ENCODE data around the gene KRT32. TPM values are rescaled to one million over a fixed set of nuclear protein-coding genes. Genes with fewer than 3 reads are reported as not detected.

Gene KRT32
- total RNA-seq, 4 donors from 2014 or later: 0.40 to 71.2 (median 14.8) TPM

DNA sequence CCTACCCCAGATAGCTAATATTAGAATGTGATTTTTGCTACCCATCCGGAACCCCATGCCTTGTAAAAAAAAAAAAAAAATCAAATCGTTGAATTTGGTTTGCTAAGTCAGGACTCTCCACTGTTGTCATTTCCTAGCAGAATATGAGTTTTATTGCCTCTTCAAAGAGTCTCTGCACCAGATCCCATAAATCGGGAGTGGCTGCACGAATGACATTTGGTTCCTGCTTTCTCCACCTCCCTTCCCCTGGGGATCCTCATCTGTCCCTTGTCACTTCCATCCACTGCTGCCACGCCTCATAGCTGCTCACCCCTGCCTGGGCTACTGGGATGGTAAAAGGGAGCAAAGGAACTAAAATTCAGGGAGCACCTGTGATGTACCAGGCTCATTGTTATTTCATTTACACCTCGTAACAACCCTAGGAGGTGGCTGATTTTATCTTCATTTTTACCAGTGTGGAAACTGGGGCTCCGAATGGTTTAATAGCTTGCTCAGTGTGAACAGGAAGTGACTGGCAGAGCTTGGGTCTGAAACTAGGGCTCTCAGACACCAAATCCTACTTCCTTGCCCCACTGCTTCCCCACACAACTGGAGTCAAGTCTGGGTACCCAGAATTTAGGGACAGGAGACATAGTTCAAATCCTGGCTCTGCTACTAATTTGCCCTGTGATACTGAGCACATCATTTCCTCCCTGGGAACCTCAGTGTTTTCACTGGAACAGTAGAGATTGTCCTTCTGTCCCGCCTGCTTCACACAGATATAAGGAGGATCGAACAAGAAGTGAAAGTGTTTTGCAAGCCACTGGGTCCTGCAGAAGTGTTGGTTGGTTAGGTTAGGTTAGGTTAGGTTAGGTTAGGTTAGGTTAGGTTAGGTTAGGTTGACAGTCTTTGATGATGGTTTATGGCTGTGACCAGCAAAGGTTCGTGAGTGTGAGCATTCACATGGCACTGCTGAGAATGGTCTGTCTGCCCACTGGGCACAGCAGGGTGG lies 23.1 kb upstream of the KRT32 start:
- no peak for DNase-seq (ENCODE audit: low spot score in 2 of 2)
- H3K27ac ChIP-seq: no peak overlapping the region
- no peaks in the 10 kb centered on the region for H3K9me3 ChIP-seq
- H3K36me3 ChIP-seq: no peaks in the 10 kb centered on the region
- H3K27me3 ChIP-seq: peaks cover 9% of the 10 kb centered on the region
- H3K4me3 ChIP-seq: no peak overlapping the region
- 73% methylated on average over 10 of the region's 10 CpGs for WGBS
- TF ChIP-seq POLR2AphosphoS5 (IDR thresholded peaks at IDR 0.05) (no peak), POLR2A (IDR thresholded peaks at IDR 0.05) (no peak), EP300 (IDR thresholded peaks at IDR 0.05) (no peak)
- TF ChIP-seq, protein P1, sequence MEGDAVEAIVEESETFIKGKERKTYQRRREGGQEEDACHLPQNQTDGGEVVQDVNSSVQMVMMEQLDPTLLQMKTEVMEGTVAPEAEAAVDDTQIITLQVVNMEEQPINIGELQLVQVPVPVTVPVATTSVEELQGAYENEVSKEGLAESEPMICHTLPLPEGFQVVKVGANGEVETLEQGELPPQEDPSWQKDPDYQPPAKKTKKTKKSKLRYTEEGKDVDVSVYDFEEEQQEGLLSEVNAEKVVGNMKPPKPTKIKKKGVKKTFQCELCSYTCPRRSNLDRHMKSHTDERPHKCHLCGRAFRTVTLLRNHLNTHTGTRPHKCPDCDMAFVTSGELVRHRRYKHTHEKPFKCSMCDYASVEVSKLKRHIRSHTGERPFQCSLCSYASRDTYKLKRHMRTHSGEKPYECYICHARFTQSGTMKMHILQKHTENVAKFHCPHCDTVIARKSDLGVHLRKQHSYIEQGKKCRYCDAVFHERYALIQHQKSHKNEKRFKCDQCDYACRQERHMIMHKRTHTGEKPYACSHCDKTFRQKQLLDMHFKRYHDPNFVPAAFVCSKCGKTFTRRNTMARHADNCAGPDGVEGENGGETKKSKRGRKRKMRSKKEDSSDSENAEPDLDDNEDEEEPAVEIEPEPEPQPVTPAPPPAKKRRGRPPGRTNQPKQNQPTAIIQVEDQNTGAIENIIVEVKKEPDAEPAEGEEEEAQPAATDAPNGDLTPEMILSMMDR (IDR thresholded peaks at IDR 0.05): no peak
- H3K4me1 ChIP-seq: no peaks in the 10 kb centered on the region

DNA sequence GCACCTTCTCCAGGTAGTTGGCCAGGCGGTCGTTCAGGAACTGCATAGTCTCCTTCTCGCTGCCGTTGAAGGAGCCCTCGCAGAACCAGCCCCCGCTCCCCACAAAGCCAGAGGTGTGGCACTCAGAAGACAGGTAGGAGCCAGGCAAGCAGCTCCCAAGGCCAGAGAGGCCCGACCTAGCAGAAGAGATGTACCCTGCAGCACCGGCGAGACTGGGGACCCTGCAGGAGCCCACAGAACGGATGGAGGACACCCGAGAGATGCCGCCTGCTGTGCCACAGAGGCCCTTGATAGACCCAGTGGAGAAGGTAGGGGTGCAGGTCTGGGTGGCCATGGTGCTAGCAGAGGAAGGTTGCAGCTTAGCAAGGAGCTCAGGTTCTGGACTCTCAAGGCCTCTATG lies 22.3 kb upstream of the KRT32 start, which contains the start of gene KRT36:
TSS of gene KRT36 (minus strand) at position 380 of the 400 bp plus-strand sequence. CDS start at position 334, 46 bp downstream.
- TF ChIP-seq, protein P1 (IDR thresholded peaks at IDR 0.05): no peak
- TF ChIP-seq POLR2A (IDR thresholded peaks at IDR 0.05) (no peak), POLR2AphosphoS5 (IDR thresholded peaks at IDR 0.05) (no peak), EP300 (IDR thresholded peaks at IDR 0.05) (no peak)
- Histone ChIP-seq H3K4me1 (no peaks in the 10 kb centered on the region), H3K36me3 (no peaks in the 10 kb centered on the region), H3K9me3 (no peaks in the 10 kb centered on the region), H3K27ac (no peak within 1 kb of the TSS), H3K27me3 (peaks cover 10% of the 10 kb centered on the region), H3K4me3 (no peak within 1 kb of the TSS)
- 100% methylated on average over 3 of the region's 12 CpGs for WGBS
- no peak for DNase-seq (ENCODE audit: low spot score in 2 of 2)

DNA sequence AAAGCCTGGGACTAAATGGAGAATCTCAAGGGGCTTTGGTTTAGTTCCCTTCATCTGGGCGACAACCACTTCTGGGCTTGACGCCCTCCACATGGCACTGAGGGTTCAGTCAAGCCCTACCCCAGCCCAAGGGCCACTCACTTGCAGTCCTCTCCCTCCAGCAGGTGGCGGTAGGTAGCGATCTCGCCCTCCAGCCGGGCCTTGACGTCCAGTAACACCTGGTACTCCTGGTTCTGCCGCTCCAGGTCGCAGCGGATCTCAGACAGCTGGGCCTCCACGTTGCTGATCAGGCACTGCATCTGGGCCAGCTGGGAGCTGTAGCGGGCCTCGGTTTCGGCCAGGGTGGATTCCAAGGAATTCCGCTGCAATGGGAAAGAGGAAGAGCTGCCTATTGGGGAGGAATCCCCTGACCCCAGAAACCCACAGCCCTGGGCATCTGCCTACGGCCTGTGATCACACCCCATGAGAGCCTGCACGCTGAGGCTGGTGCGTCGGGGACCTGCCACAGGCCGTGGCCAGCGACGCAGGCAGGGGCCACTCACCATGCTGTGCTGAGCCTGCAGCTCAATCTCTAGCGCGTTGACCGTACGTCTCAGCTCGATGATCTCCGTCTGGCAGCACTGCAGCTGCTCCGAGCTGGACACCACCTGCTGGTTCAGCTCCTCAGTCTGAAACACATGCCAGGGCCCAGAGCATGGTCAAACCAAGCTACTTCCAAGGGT lies 19.8 kb upstream of the KRT32 start:
- TF ChIP-seq, protein P1 (IDR thresholded peaks at IDR 0.05): no peak
- TF ChIP-seq EP300 (IDR thresholded peaks at IDR 0.05) (no peak), POLR2AphosphoS5 (IDR thresholded peaks at IDR 0.05) (no peak), POLR2A (IDR thresholded peaks at IDR 0.05) (no peak)
- 88% methylated on average over 11 of the region's 29 CpGs for WGBS
- DNase-seq (ENCODE audit: low spot score in 2 of 2): no peak
- no peak overlapping the region for H3K27ac ChIP-seq
- no peak overlapping the region for H3K4me3 ChIP-seq
- H3K27me3 ChIP-seq: peaks cover 10% of the 10 kb centered on the region
- H3K36me3 ChIP-seq: no peaks in the 10 kb centered on the region
- H3K9me3 ChIP-seq: no peaks in the 10 kb centered on the region
- no peaks in the 10 kb centered on the region for H3K4me1 ChIP-seq

DNA sequence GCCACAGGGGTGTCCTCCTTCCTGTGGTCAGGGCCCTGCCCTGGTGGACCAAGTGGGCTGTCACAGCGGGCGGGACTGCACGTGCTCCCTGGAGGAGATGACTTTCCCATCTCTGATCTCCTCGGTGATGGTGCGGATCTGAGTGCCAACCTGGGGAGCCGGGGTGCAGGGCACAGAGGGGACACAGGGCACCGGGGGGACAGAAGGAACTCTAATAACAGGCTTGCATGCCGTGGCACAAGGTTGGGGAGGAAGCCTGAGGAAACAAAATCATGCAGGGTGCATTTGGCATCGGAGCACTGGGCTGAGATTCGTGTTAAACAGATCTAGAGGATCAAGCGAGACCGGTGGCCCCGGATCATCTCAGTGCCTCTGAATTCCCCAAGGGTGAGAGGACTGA lies 19.1 kb upstream of the KRT32 start:
- TF ChIP-seq, protein P1 (IDR thresholded peaks at IDR 0.05): no peak
- TF ChIP-seq POLR2AphosphoS5 (IDR thresholded peaks at IDR 0.05): no peak
- no peak for TF ChIP-seq EP300 (IDR thresholded peaks at IDR 0.05)
- TF ChIP-seq POLR2A (IDR thresholded peaks at IDR 0.05): no peak
- DNase-seq (ENCODE audit: low spot score in 2 of 2): no peak
- 91% methylated on average over 13 of the region's 13 CpGs for WGBS
- Histone ChIP-seq H3K27me3 (peaks cover 10% of the 10 kb centered on the region), H3K4me3 (no peak overlapping the region), H3K36me3 (no peaks in the 10 kb centered on the region), H3K9me3 (no peaks in the 10 kb centered on the region), H3K27ac (no peak overlapping the region), H3K4me1 (no peaks in the 10 kb centered on the region)
